Astrocyte of the hippocampus (primary cell): ENCODE data around the gene MRPS12.
"Not testable (repeated sequence)": the region's sequence is repeated elsewhere in the genome, so short reads cannot be mapped to it uniquely, and the experiment has no call there.

Source experiments
- DNase-seq: peaks from one replicate; pipeline ENCODE4 v3.0.0; 2011; ENCODE audit warnings: low read depth, low spot score

The MRPS12 gene

GRCh38 chr19:38939957-38940356 lies 9.2 kb downstream of the MRPS12 start:
- no peak for DNase-seq

GRCh38 chr19:38941466-38941865 lies 10.7 kb downstream of the MRPS12 start:
- not testable (repeated sequence) for DNase-seq

GRCh38 chr19:38941979-38942378 lies 11.2 kb downstream of the MRPS12 start:
- DNase-seq, result no peak

- DNase-seq, result no peak
Measured at GRCh38 chr19:38942471-38943181, 11.9 kb downstream of the MRPS12 start.

GRCh38 chr19:38944981-38945506 lies 14.3 kb downstream of the MRPS12 start:
- no peak for DNase-seq

GRCh38 chr19:38945562-38946228 lies 15.0 kb downstream of the MRPS12 start:
- DNase-seq, result no peak

GRCh38 chr19:38946229-38947010 lies 15.7 kb downstream of the MRPS12 start:
- no peak for DNase-seq

GRCh38 chr19:38949580-38950367 lies 19.0 kb downstream of the MRPS12 start:
- DNase-seq, result peak; percentile 93

GRCh38 chr19:38951187-38951586 lies 20.4 kb downstream of the MRPS12 start:
- no peak for DNase-seq

- peak; percentile 52 for DNase-seq
Measured at GRCh38 chr19:38952395-38953165, 21.8 kb downstream of the MRPS12 start.

- DNase-seq, result no peak
Measured at GRCh38 chr19:38953677-38954076, 22.9 kb downstream of the MRPS12 start.

- DNase-seq, result no peak
Measured at GRCh38 chr19:38956264-38956663, 25.5 kb downstream of the MRPS12 start.

GRCh38 chr19:38958301-38958700 lies 27.6 kb downstream of the MRPS12 start:
- no peak for DNase-seq

GRCh38 chr19:38959618-38960017 lies 28.9 kb downstream of the MRPS12 start:
- DNase-seq, result no peak

GRCh38 chr19:38964738-38965137 lies 34.0 kb downstream of the MRPS12 start:
- no peak for DNase-seq

GRCh38 chr19:38966149-38966548 lies 35.4 kb downstream of the MRPS12 start:
- DNase-seq, result not testable (repeated sequence)

GRCh38 chr19:38970664-38971532 lies 40.2 kb downstream of the MRPS12 start:
- DNase-seq, result no peak

GRCh38 chr19:38971672-38972071 lies 40.9 kb downstream of the MRPS12 start:
- no peak for DNase-seq

- no peak for DNase-seq
Measured at GRCh38 chr19:38974624-38975213, 44.0 kb downstream of the MRPS12 start.
